KG1 (cell line): ENCODE data around the gene CYGB.
"Not testable (repeated sequence)": the region's sequence is repeated elsewhere in the genome, so short reads cannot be mapped to it uniquely, and the experiment has no call there.

ENCODE experiments used
- DNase-seq: peaks from one replicate; lab custom pipeline; 2025; lab: John Stamatoyannopoulos, UW

The CYGB gene

DNA sequence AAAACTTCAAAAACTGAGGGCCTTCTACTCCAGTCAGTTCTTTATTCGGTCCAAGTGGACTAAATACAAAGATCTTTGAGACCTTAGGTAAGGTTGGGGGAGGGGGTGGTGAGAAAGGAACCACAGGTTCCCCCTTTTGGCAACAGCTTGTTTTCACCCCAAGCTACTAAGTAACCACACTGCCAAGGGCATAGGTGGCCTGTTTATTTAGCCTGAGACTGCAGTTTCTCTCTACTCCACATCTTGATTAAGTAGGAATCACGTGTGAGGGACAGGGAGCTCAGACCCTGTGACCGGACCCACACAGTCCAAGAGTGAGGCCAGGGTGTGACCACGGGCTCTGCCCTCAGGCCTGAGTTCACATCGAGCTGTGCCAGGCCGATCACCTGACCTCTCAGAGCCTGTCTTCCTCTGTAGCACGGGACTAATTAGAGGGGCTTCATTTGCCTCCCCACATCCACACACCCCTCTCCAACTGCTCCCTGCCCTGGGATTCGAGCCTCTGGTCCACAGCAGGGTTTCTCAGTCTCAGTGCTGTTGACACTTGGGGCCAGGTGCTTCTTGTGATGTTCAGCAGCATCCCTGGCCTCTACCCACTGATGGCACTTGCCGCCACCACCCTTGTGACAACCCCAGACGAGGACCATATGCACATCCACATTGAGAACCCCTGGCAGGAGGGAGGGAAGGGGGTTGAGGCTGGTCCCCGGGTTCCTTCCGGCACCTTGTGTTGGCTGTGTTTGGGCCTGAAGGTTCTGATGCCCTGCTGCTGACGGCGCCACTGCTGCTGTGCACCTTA lies 30.3 kb upstream of the CYGB start:
- DNase-seq, result peak; percentile 34

DNA sequence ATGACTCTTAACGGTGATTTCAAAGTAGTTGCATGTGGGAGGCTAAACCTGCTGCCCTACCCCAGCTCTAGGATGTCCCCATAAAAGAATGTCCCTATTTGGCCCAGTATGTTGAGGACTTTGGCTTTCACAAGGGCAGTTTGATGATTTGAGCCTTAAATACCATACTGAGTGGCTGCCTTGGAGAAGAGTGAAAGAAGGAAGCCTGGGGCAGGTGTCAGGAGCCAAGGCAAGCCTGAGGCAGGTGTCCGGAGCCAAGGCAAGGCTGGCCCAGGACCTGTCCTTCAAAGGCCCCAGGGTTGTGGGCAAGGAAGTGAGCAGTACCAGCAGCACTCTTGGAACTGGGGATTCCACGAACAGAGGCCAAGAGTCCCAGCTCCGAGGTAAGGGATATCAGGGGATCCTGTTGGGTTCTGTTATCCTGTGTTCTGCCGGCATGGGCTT lies 29.5 kb upstream of the CYGB start:
- no peak for DNase-seq

DNA sequence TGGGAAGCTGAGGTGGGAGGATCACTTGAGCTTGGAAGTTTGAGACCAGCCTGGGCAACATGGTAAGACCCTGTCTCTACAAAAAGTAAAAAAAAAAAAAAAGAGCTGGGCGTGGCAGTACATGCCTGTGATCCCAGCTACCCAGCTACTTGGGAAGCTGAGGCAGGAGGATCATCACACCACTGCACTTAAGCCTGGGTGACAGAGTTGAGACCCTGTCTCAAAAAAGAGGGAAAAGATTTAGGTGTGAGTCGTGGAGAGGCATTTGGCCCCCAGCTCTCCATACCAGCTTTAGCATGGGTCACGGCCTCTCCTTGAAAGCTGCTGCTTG lies 29.1 kb upstream of the CYGB start:
- DNase-seq, result no peak

DNA sequence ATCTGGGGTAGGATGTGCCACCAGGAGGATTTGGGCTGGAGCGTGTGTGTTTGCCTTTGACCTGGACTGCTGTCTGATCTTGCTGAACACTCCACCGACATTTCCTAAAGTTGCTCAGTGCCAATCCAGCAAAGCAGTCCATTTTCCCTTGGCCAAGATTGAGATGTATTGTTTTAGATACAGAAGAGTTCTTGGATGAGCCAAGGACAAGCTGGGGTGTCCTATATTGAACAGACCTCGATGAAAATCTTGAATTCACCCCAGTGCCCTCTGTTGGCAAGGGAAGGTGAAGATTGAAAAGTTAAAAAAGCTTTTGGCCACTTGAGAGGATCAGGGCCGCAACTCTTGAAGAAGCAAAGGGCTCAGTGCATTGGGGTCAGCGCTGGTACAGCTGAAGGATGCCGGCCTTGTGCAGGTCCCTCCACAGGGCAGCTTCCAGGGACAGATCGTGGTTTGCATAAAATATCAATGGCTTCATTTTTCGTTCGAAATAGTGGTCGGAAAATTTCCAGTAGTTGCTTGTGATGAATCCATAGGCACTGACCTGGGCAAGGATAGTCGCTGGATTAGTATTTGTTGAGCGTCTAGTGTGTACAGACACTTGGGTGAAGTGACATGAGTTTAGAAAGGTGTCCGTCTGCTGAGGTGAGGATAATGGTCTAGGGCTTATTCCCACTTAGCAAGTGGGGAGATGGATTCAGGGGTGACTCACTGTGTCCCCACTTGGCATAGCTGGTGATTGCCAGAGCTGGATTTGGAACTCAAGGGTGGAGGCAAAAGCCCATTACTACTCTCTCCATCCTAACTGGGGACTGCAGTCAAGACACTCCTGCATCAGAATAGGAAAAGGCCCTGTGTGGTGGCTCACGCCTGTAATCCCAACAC lies 28.5 kb upstream of the CYGB start:
- DNase-seq, result no peak

DNA sequence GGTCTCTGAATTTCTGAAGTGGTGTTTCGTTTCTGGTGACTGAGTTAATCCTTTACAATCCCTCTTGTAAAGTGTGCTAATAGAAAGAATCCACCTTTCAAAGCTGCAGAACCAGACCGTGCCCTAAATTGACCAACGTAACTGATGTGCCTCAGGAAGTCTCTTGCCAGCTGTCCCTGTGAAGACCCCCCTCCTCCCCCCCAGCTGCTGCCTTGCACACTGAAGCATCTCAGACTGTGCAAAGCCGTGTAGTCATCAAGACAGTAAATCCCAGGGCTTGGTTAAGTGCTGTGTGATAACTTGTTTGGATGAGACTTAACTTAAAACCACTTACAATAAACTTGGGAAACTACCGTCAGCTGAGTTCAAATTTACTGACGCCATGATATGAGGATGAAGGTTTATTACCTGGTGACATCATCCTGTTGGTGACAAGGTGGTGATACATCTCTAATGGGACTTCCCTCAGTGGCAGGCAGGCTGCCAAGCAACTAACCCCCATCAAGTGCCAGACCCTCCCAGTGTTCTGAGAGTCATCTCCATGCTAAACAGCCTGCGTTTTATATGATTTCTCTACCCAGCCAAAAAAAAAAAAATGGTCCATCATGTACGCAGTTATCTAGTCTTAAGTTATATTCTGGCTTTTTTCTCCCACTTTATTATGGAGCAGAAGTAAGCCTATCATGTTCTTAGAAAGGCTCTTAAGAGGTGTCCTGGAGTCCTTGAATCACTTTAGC lies 27.6 kb upstream of the CYGB start:
- not testable (repeated sequence) for DNase-seq

DNA sequence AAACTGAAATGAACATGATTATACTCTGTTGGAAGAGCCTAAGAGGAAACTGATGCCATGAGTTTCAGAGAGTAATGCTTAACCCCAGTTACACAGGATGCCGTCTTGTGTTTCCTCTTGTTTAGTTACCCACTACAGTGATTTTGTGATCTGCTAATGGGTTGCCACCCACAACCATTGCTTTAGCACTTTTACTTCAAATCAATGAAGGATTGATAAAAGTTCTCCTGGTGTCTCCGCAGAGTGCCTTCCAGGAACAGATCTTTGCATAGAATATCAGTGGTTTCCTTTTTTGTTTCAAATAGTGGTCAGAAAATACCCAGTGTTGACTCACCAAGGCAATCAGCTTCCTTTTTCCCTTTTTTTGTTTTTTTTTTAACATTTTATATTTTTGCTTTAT lies 25.9 kb upstream of the CYGB start:
- DNase-seq, result not testable (repeated sequence)

DNA sequence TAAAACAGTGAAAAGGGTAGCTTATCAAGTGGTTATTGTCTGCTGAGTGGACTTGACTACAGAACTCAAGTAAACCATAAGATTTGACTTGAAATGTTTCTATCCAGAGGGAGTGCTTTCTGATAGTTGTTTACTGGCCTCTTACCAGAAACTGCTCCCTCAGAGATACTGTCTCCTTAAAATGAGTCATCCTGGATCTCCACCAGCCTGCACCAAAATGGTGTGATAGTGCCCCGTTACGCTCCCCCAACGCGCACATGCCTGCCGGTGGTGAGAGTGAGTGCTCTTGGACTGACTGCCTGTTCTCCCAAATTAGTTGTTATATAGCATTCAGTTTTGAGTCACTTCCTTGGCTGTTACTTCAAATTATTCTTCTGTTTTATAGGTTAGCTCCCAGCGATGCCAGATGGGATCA lies 25.2 kb upstream of the CYGB start:
- no peak for DNase-seq

DNA sequence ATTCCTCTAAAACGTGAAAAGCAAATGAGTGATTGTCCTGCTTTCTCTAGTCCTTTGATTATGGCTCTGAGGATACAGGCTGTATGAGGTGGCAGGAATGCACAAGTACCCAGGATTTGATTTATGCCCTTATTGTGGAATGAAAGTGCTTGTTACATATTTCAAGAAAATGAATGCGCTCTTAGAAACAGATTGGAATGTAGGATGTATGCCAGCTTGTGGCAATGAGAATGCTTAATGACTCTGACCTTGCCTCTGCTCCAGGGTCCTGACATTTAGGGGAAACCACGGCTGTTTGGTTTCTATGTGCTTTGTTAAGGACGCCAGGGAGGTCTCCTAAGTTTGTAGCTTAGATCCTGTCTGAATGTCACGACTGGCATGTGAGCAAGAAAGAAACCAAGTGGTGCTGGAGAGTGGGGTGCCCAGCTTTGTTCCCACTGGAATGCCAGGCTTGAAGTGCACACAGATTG lies 24.3 kb upstream of the CYGB start:
- no peak for DNase-seq

DNA sequence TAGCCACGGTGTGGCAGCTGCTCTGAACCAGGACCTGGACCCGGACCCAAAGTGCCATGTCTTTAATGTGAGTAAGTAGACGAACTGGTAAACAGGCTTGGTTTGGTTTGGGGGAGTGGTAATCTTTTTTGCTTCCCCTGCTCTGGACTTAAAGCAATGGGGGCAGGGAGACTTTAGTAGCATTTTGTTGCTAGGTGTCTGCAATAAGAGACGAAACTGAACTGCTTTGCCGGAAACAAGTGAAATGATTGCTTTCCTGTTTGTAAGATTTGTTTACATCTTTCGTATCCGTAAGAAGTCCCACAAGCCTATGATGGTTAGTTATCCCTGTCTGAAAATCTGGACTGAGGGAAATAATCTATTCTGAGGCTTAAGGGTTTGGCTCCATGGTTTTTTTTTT lies 23.8 kb upstream of the CYGB start:
- no peak for DNase-seq

DNA sequence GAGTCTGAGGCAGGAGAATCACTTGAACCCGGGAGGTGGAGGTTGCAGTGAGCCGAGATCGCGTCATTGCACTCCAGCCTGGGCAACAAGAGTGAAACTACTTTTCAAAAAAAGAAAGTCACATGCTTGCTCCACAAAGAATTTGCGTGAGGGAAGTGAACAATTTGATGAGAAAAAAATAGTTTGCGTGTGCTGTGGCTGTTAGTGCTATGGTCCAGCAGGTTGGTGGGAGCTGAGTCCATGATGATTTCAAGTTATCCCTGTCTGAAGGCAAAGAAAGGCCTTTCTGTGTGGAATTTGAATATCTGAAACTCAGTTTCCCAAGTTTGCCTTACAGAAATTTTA lies 23.3 kb upstream of the CYGB start:
- DNase-seq, result no peak

DNA sequence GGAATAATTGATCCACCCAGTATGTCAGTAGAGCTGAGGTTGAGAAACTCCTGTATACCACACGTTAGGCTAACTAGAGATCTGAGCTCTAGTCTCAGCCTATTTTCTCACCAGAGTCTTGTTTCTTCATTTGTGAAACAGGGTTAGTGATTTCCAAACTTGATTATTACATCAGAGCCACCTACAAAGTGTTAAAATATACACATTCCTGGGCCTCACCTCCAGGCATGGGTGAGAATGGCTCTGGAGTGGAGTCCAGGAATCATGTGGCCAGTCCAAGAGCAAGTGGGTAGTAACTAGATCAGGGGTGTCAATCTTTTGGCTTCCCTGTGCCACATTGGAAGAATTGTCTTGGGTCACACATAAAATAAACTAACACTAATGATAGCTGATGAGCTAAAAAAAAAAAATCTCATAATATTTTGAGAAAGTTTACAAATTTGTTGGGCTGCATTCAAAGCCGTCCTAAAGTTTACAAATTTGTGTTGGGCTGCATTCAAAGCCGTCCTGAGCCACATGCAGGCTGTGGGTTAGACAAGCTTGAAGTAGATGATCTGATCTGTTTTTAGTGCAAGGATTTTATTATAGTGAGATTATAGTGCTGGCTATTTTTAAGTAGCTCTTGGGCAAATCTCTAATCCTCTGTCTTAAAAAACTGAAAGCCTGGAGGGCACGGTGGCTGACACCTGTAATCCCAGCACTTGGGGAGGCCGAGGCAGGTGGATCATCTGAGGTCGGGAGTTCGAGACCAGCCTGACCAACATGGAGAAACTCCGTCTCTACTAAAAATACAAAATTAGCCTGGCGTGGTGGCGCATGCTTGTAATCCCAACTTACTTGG lies 22.7 kb upstream of the CYGB start:
- no peak for DNase-seq

DNA sequence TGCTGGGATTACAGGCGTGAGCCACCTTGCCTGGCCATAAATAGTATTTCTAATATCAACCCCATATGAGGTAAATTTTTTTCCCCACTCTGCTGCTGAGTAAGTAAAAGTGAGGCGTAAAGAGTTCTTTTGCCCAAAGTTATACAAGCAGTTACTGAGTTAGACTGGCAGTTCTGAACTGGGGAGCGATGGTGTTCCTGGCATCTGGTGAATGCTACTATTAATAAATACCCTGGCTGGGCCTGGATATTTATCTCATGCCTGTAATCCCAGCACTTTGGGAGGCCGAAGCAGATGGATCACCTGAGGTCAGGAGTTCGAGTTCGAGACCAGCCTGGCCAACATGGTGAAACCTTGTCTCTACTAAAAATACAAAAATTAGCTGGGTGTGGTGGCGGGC lies 22.0 kb upstream of the CYGB start:
- DNase-seq, result not testable (repeated sequence)

DNA sequence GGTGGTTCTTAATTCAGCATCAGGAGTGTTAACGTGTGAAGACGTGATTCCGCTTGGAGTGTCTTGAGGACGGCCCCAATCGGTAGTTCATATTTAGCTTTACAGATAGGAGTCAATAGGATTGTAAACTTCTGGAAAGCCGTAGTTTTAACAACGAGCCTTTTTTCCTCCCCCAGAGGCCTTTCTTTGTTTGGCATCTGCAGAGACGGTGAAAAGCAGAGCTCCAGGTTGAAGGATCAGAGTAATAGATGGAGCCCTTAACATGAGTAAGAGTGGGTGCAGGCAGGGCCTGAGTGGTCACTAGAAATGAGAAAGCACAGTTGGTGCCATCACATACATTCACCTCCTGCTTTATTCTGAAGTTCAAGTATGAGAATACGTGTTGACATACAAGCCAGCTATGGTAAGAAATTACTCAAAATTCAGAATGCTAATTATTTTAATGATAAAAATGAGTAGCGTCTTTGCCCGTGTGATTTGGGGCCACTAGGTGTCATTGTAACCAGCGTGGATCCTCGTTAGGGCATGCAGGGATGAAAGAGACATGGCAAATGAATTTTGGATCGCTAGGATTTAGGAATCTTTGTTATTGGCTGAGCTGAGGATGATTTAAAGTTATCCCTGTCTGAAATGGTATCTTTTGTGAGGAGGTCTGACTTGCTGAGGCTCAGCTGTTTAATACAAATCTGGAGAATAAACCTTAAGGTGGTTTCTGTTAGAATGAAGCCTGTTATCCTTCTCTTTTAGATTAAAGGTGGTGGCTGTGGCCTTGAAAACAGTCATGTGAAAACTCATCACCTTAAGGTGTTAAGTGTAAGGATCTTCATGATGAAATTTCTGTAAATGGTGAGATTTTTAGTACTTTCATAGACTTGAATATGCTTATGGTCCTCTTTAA lies 20.9 kb upstream of the CYGB start:
- DNase-seq, result no peak

DNA sequence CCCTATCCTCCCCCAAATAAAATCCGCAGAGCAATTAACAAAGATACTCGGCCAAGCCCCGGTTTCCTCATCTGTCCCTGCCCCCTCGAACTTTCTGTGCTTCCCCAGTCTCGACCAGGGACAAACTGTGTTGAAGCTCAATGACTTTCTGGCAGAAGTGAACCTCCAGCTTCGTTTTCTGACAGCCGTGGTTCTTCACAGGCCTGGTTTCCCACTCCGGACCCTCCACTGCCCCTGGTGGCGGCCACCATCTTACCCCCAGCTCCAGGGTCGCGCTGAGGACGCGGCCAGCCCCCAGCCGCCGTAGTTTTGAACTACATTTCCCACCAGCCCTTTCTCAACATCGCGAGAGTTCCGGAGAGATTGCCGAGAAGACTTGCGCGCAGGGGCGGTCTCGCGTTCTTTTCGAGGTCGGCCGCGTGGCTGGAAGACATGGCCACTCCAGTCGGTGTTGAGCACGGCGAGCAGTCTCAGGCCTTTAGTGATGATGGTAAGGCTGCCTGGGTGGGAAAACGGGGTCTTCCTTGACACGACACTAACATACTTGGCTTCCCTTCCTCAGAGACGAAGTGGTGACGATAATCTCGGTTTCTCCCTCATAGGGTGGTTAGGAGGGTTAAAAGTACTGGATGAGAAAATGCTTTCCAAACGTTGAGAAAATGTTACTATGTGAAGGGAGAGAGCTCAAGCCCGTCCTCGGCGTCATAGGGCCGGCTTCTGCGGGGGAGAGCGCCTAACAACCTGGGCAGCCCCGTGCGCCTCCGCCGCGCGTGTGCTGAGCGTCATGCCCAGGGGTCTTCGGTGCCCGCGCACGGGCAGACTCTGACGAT lies 20.1 kb upstream of the CYGB start:
- DNase-seq, result peak; percentile 97

DNA sequence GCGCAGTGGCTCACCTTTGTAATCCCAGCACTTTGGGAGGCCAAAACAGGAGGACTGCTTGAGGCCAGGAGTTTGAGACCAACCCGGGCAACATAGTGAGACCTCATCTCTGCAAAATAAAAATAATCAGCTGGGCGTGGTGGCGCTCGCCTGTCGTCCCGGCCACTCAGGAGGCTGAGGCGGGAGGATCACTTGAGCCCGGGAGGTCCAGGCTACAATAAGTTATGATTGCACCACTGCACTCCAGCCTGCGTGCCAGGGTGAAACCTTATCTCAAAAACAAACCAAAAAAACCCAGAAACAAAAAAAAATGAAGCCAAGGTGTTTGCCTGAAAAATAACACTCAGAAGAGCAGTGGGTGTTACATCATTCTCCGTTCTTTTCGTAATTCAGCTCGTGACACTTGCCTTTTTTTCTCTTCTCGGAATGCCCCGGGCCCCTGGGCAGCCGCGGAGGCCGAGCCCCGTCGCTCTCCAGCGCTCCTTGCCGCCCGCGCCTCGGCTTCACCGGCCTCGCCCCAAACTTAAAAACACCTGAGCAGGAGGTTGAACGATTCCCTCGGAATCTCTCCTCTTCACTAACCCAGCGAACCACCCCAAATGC lies 19.4 kb upstream of the CYGB start:
- no peak for DNase-seq

DNA sequence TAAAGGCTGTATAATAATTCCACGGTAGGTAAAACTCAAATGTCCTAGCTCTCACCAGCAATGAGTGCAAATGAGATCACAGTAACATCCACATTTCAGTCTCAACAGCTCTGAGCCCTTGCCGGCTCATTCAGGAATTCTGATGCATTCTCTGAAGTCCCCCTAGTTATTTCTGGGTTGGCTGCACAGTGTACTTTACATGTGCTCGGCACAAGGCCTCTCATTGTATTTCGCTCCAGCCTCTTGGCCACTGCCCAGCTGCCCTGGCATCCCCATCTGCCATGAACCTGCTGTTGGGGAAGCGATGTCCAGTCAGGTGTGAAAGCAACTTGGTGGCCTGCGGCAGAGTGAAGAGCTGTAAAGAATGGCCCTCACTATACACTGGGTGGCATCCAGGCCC lies 16.6 kb upstream of the CYGB start:
- no peak for DNase-seq

DNA sequence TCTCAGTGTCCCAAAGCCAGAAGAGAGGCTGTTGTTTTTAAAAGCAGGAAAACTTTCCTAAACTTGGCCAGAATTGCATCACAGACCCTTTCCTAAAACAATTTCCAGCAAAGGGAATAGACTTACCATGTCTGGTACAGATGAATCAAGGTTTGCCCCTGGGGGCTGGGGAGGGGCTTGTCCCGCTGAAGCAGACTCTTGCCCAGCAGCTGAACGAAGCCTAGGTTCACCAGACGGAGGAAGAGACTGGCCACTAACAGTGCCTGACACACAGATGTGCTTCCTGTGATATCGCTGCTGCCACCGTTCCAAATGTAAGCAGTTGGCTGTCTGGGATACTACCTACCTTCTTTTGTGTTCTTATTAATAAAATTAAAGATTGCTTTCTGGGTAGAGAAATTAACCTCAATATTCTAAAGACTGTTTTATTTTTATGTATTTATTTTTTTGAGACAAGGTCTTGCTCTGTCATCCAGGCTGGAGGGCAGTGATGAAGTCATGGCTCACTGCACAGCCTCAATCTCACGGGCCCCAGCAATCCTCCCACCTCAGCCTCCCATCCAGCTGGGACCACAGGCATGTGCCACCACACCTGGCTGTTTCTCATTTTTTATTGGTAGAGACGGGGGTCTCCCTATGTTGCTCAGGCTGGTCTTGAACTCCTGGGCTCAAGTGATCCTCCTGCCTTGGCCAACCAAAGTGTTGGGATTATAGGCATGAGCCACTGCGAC lies 15.8 kb upstream of the CYGB start:
- no peak for DNase-seq

DNA sequence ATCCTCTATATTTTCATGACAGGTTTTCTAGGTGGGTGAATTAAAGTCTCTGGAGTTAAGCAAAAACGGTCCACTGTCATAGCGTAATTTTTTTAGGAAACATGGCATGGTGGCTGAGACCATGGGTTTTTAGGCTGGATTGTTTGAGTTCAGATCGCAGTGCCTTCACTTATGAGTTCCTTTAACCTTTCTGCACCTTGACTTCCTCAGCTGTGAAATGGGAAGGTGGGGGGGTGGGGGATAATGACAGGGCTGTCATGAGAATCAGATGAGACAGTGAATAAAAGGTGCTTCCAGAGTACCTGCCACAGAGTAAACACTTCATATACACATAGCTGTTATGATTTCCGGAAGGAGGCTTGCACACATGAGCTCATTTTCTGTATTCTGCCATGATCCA lies 14.2 kb upstream of the CYGB start:
- no peak for DNase-seq
